Upper lobe of left lung (tissue), 4 donors: ENCODE data around the gene NDUFB10.

Experiments used
- EP300 ChIP-seq, 4 donors: sonication (generic); formaldehyde crosslinking; IDR thresholded peaks; one replicate each; pipeline ENCODE4 v1.5.1; 2017; ENCODE audit warnings: antibody characterized with exemption in 4 of 4, control low read depth in 2 of 4
- POLR2A ChIP-seq, 4 donors: fragments of 450-650 bp; IDR thresholded peaks; one replicate each; pipeline ENCODE4 v1.5.1; 2016 to 2017; ENCODE audit warnings: antibody characterized with exemption in 4 of 4, mild to moderate bottlenecking in 2 of 4
- POLR2AphosphoS5 ChIP-seq, 2 donors: sonication (generic); formaldehyde crosslinking; IDR thresholded peaks; one replicate each; pipeline ENCODE4 v1.5.1; 2017; ENCODE audit warnings: antibody characterized with exemption in 2 of 2
- TF ChIP-seq, protein P1 (sequence below), 6 experiments: fragments of 450-650 bp in 4 of 6; fragments of 200-600 bp in 2 of 6; sonication (generic) in 2 of 6; IDR thresholded peaks; one replicate each; pipeline ENCODE4 v1.5.1; 2016 to 2019; ENCODE audit warnings: antibody characterized with exemption in 6 of 6

DNA sequence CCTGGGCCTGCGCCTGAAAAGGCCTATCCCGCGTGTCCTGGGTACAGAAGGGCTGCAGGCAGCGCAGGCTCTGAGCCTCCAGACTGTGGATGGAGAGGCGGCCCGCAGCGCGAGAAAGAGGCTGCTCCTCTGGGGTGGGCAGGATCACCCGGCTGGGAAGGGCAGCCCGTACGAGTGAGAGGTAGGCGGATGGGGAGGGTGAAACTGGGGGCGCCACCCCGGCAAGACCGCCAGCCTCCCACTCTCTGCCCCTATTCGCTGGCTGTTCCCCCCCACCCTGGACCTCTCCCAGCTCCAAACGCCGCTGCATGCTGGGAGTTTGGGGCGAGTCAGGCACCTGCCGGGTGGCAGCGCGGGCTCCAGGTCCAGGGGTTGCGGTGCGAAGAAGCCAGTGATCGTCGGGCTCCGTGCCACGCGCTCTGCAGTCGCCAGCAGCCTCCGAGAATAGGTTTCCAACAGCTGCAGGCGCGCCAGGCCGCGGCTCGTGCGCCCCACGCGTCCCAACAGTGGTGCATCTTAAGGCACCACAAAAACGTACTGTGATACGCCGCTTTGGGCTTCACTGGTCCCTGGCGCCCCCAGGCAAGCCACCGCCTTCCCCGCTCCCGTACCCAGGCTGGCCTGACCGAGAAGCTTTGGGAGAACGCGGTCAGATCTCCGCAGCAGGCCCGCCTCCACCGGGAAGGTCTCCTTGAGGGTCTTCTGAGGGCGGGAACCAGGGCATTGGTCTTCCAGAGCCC is 20.9 kb downstream of the NDUFB10 start:
- no peak for TF ChIP-seq POLR2AphosphoS5 (IDR thresholded peaks at IDR 0.05)
- TF ChIP-seq, protein P1, sequence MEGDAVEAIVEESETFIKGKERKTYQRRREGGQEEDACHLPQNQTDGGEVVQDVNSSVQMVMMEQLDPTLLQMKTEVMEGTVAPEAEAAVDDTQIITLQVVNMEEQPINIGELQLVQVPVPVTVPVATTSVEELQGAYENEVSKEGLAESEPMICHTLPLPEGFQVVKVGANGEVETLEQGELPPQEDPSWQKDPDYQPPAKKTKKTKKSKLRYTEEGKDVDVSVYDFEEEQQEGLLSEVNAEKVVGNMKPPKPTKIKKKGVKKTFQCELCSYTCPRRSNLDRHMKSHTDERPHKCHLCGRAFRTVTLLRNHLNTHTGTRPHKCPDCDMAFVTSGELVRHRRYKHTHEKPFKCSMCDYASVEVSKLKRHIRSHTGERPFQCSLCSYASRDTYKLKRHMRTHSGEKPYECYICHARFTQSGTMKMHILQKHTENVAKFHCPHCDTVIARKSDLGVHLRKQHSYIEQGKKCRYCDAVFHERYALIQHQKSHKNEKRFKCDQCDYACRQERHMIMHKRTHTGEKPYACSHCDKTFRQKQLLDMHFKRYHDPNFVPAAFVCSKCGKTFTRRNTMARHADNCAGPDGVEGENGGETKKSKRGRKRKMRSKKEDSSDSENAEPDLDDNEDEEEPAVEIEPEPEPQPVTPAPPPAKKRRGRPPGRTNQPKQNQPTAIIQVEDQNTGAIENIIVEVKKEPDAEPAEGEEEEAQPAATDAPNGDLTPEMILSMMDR (IDR thresholded peaks at IDR 0.05) = no peak
- no peak for TF ChIP-seq EP300 (IDR thresholded peaks at IDR 0.05)
- no peak for TF ChIP-seq POLR2A (IDR thresholded peaks at IDR 0.05)
